Activated CD4-positive, alpha-beta T cell treated with anti-CD3 and anti-CD28 coated beads for 24 hours (primary cell): ENCODE data around the gene ELOVL6.
"Not testable (repeated sequence)": the region's sequence is repeated elsewhere in the genome, so short reads cannot be mapped to it uniquely, and the experiment has no call there.

ENCODE experiments used
- DNase-seq, 2 donors: peaks; one replicate each; pipeline ENCODE4 v3.0.0-alpha.2; 2020; ENCODE audit warnings: low read depth in 2 of 2

Gene ELOVL6

GRCh38 chr4:110198435-110199416 lies at the start of gene ELOVL6:
TSS of gene ELOVL6 (minus strand) at chr4:110198615. CDS start at chr4:110198335, 280 bp downstream.
- DNase-seq: peak in 1 of 2 donors; percentile 7

- DNase-seq: no peak
These were observed 49.7 kb upstream of the ELOVL6 start for GRCh38 chr4:110248100-110248499.

GRCh38 chr4:110247591-110247990 lies 49.2 kb upstream of the ELOVL6 start:
- no peak for DNase-seq

- DNase-seq: no peak
These were observed 47.2 kb upstream of the ELOVL6 start for GRCh38 chr4:110245577-110245976.

GRCh38 chr4:110236324-110236723 lies 37.9 kb upstream of the ELOVL6 start:
- no peak for DNase-seq

GRCh38 chr4:110233581-110233980 lies 35.2 kb upstream of the ELOVL6 start:
- DNase-seq: not testable (repeated sequence)

- no peak for DNase-seq
These were observed 33.5 kb upstream of the ELOVL6 start for GRCh38 chr4:110231869-110232268.

GRCh38 chr4:110229266-110229665 lies 30.9 kb upstream of the ELOVL6 start:
- DNase-seq: no peak

GRCh38 chr4:110224812-110225211 lies 26.4 kb upstream of the ELOVL6 start:
- no peak for DNase-seq

- no peak for DNase-seq
These were observed 25.7 kb upstream of the ELOVL6 start for GRCh38 chr4:110224142-110224541.

GRCh38 chr4:110218935-110219334 lies 20.5 kb upstream of the ELOVL6 start:
- not testable (repeated sequence) for DNase-seq

GRCh38 chr4:110217181-110217580 lies 18.8 kb upstream of the ELOVL6 start:
- not testable (repeated sequence) for DNase-seq

GRCh38 chr4:110216129-110216528 lies 17.7 kb upstream of the ELOVL6 start:
- no peak for DNase-seq

- no peak for DNase-seq
These were observed 13.3 kb upstream of the ELOVL6 start for GRCh38 chr4:110211770-110212061.

GRCh38 chr4:110211007-110211769 lies 12.8 kb upstream of the ELOVL6 start:
- DNase-seq: no peak

- no peak for DNase-seq
These were observed 10.0 kb upstream of the ELOVL6 start for GRCh38 chr4:110208419-110208818.

- DNase-seq: no peak
These were observed 8.8 kb upstream of the ELOVL6 start for GRCh38 chr4:110207233-110207632.

GRCh38 chr4:110202024-110202423 lies 3.6 kb upstream of the ELOVL6 start:
- DNase-seq: no peak

GRCh38 chr4:110201502-110201901 lies 3.1 kb upstream of the ELOVL6 start:
- no peak for DNase-seq

GRCh38 chr4:110200689-110201088 lies 2.3 kb upstream of the ELOVL6 start:
- no peak for DNase-seq

- DNase-seq: no peak
These were observed 373 bp downstream of the ELOVL6 start for GRCh38 chr4:110198049-110198434.

GRCh38 chr4:110197529-110198042 lies 829 bp downstream of the ELOVL6 start:
- peak; percentile 27 to 38 for DNase-seq
